Fibroblast of lung (primary cell): ENCODE results near the gene REG1A. TPM values are rescaled to one million over a fixed set of nuclear protein-coding genes. Genes with fewer than 3 reads are reported as not detected.

ENCODE experiments used
- DNase-seq, 2 donors: peaks; one replicate each; pipeline versions ENCODE4 v3.0.0 to v3.0.0-alpha.2; 2010; ENCODE audit warnings: low read depth in 2 of 2
- H2AFZ ChIP-seq: 2 replicates; pipeline ENCODE4 v1.5.1; 2012; ENCODE audit warnings: low read length, control low read depth, inconsistent platforms
- H3K27ac ChIP-seq: 2 replicates; pipeline ENCODE4 v1.5.1; 2011; ENCODE audit warnings: low read length, control low read depth; ENCODE audit not compliant: insufficient read depth
- H3K27me3 ChIP-seq: 2 replicates; pipeline ENCODE4 v1.5.1; 2011; ENCODE audit warnings: mild to moderate bottlenecking, low read length; ENCODE audit not compliant: control insufficient read depth, insufficient read depth
- H3K36me3 ChIP-seq: 2 replicates; pipeline ENCODE4 v1.5.1; 2011; ENCODE audit warnings: low read length; ENCODE audit not compliant: control insufficient read depth, insufficient read depth
- H3K4me1 ChIP-seq: 2 replicates; pipeline ENCODE4 v1.5.1; 2011; ENCODE audit warnings: low read length; ENCODE audit not compliant: control insufficient read depth, insufficient read depth; ENCODE audit errors: extremely low read depth
- H3K4me2 ChIP-seq: 2 replicates; pipeline ENCODE4 v1.5.1; 2011; ENCODE audit warnings: low read length, control low read depth; ENCODE audit not compliant: insufficient read depth; ENCODE audit errors: extremely low read depth
- H3K4me3 ChIP-seq, 4 experiments: fragments of 200-600 bp in 1 of 4; sonication (generic) in 1 of 4; replicated peaks in 1 of 4; 2 replicates each; pipeline ENCODE4 v1.5.1; 2011 to 2016; ENCODE audit warnings: low read length in 4 of 4, low read depth in 3 of 4, mild to moderate bottlenecking in 3 of 4, control low read depth in 2 of 4, inconsistent platforms in 1 of 4, mixed read lengths in 1 of 4; ENCODE audit not compliant: insufficient read depth in 1 of 4; ENCODE audit errors: control extremely low read depth in 1 of 4
- H3K79me2 ChIP-seq: 2 replicates; pipeline ENCODE4 v1.5.1; 2012; ENCODE audit warnings: mild to moderate bottlenecking, low read length, inconsistent platforms; ENCODE audit not compliant: control insufficient read depth, insufficient read depth
- H3K9ac ChIP-seq: 2 replicates; pipeline ENCODE4 v1.5.1; 2011; ENCODE audit warnings: mild to moderate bottlenecking, low read length, control low read depth; ENCODE audit not compliant: insufficient read depth
- H3K9me3 ChIP-seq: 2 replicates; pipeline ENCODE4 v1.5.1; 2012; ENCODE audit warnings: low read depth, low read length; ENCODE audit not compliant: control insufficient read depth, insufficient read depth
- H4K20me1 ChIP-seq: 2 replicates; pipeline ENCODE4 v1.5.1; 2011; ENCODE audit warnings: low read length; ENCODE audit not compliant: control insufficient read depth, insufficient read depth; ENCODE audit errors: extremely low read depth
- EZH2 ChIP-seq: IDR thresholded peaks from 2 replicates; pipeline ENCODE4 v1.5.1; 2012; ENCODE audit warnings: low read length, control low read depth, mild to moderate bottlenecking; ENCODE audit errors: missing control alignments
- polyA plus RNA-seq, 2 donors: library from polyadenylated mRNA; depleted of rRNA in 1 of 2; stranded (reverse) in 1 of 2; unstranded in 1 of 2; fragments of >200 nt; gene quantifications; 2 replicates each; pipeline ENCODE4 v1.2.1, GENCODE V29; 2011 to 2012; ENCODE audit warnings: missing spikeins in 1 of 2
- total RNA-seq: library from RNA; depleted of rRNA; stranded (reverse); fragments of >200 nt; gene quantifications from 2 replicates; pipeline ENCODE4 v1.2.1, GENCODE V29; 2014
- TF ChIP-seq, protein P1 (sequence below), 2 donors: IDR thresholded peaks in 1 of 2; conservative IDR thresholded peaks in 1 of 2; 1 replicate in 1 of 2; 2 replicates in 1 of 2; pipeline ENCODE4 v1.5.1; 2011 to 2012; ENCODE audit warnings: low read length in 2 of 2, control low read depth in 1 of 2, inconsistent platforms in 1 of 2, low read depth in 1 of 2, mild to moderate bottlenecking in 1 of 2

Gene REG1A
- total and polyA plus RNA-seq, 2 donors (not counting 1 experiment from before 2014, with no cell fraction given) = not detected

DNA sequence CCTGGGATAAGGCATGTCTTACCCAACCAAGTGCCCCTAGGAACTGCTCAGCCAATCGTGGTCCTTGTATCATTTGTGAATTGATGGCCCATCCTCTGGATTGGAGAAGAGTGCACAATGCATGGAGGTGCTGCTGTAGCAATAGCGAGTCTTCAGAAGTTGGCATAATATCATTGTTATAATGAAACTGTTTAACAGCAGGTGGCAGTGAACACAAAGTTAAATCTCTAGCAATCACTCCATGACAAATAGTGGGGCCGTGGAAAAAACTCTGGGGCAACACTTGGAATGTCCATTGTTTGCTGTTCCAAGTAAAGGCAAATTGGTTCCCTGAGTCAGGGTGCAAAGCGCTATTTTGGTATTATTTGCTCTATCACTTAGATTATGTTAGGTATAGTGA lies 11.4 kb downstream of the REG1A start:
- no peak for TF ChIP-seq EZH2
- TF ChIP-seq, protein P1, sequence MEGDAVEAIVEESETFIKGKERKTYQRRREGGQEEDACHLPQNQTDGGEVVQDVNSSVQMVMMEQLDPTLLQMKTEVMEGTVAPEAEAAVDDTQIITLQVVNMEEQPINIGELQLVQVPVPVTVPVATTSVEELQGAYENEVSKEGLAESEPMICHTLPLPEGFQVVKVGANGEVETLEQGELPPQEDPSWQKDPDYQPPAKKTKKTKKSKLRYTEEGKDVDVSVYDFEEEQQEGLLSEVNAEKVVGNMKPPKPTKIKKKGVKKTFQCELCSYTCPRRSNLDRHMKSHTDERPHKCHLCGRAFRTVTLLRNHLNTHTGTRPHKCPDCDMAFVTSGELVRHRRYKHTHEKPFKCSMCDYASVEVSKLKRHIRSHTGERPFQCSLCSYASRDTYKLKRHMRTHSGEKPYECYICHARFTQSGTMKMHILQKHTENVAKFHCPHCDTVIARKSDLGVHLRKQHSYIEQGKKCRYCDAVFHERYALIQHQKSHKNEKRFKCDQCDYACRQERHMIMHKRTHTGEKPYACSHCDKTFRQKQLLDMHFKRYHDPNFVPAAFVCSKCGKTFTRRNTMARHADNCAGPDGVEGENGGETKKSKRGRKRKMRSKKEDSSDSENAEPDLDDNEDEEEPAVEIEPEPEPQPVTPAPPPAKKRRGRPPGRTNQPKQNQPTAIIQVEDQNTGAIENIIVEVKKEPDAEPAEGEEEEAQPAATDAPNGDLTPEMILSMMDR (conservative IDR thresholded peaks at IDR 0.05 in 1 of 2, IDR thresholded peaks at IDR 0.05 in 1 of 2; ENCODE audit: low read depth in 1 of 2, low read length in 2 of 2) = no peak
- H3K27me3 ChIP-seq = no peaks in the 10 kb centered on the region
- H3K36me3 ChIP-seq = no peaks in the 10 kb centered on the region
- H3K9me3 ChIP-seq = no peaks in the 10 kb centered on the region
- no peak overlapping the region for H3K9ac ChIP-seq
- no peak overlapping the region for H2AFZ ChIP-seq
- no peak overlapping the region for H3K27ac ChIP-seq
- H3K4me3 ChIP-seq = no peak overlapping the region
- DNase-seq = no peak
- H4K20me1 ChIP-seq = no peaks in the 10 kb centered on the region
- no peaks in the 10 kb centered on the region for H3K4me1 ChIP-seq
- H3K4me2 ChIP-seq = no peak overlapping the region
- no peaks in the 10 kb centered on the region for H3K79me2 ChIP-seq

DNA sequence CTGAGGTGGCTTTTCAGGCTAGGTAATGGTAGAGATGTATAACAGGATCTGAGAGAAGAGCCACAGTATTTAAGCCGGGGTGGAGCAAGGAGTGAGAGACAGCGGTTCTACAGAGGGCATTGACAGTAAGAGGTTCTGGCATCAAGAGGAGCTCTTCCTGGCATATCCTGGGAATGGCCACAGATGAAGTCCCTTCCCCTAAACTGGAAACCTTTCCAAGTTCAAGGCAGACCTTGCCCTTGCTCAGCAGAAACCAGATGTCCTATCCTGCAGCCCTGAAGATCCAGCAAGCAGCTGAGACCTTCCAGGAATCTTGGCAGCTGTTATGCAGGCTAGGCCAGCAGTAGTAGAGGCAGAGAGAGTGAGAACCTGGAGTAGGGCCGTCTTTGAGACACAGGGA lies 18.1 kb downstream of the REG1A start:
- no peaks in the 10 kb centered on the region for H3K36me3 ChIP-seq
- no peak overlapping the region for H3K9ac ChIP-seq
- H3K27me3 ChIP-seq = no peaks in the 10 kb centered on the region
- H3K4me1 ChIP-seq = no peaks in the 10 kb centered on the region
- no peaks in the 10 kb centered on the region for H4K20me1 ChIP-seq
- H3K79me2 ChIP-seq = no peaks in the 10 kb centered on the region
- no peak for TF ChIP-seq EZH2
- TF ChIP-seq, protein P1 (conservative IDR thresholded peaks at IDR 0.05 in 1 of 2, IDR thresholded peaks at IDR 0.05 in 1 of 2; ENCODE audit: low read depth in 1 of 2, low read length in 2 of 2) = no peak
- no peak overlapping the region for H3K4me3 ChIP-seq
- no peak overlapping the region for H2AFZ ChIP-seq
- H3K27ac ChIP-seq = no peak overlapping the region
- H3K9me3 ChIP-seq = no peaks in the 10 kb centered on the region
- no peak for DNase-seq
- H3K4me2 ChIP-seq = no peak overlapping the region

- Histone ChIP-seq H3K36me3 (no peaks in the 10 kb centered on the region), H3K9me3 (no peaks in the 10 kb centered on the region), H3K79me2 (no peaks in the 10 kb centered on the region), H3K9ac (no peak overlapping the region), H3K4me2 (no peak overlapping the region), H3K27me3 (no peaks in the 10 kb centered on the region), H3K27ac (no peak overlapping the region), H2AFZ (no peak overlapping the region), H3K4me1 (no peaks in the 10 kb centered on the region), H4K20me1 (no peaks in the 10 kb centered on the region), H3K4me3 (no peak overlapping the region)
- no peak for DNase-seq
- TF ChIP-seq, protein P1 (conservative IDR thresholded peaks at IDR 0.05 in 1 of 2, IDR thresholded peaks at IDR 0.05 in 1 of 2; ENCODE audit: low read depth in 1 of 2, low read length in 2 of 2) = no peak
- no peak for TF ChIP-seq EZH2
Measured at GRCh38 chr2:79139423-79139822, 19.1 kb downstream of the REG1A start.
